ENCODE data around the gene OPTC.
A peak's percentile ranks its signal among the peaks of the same experiment; 100 is the strongest.

Gene OPTC

DNA sequence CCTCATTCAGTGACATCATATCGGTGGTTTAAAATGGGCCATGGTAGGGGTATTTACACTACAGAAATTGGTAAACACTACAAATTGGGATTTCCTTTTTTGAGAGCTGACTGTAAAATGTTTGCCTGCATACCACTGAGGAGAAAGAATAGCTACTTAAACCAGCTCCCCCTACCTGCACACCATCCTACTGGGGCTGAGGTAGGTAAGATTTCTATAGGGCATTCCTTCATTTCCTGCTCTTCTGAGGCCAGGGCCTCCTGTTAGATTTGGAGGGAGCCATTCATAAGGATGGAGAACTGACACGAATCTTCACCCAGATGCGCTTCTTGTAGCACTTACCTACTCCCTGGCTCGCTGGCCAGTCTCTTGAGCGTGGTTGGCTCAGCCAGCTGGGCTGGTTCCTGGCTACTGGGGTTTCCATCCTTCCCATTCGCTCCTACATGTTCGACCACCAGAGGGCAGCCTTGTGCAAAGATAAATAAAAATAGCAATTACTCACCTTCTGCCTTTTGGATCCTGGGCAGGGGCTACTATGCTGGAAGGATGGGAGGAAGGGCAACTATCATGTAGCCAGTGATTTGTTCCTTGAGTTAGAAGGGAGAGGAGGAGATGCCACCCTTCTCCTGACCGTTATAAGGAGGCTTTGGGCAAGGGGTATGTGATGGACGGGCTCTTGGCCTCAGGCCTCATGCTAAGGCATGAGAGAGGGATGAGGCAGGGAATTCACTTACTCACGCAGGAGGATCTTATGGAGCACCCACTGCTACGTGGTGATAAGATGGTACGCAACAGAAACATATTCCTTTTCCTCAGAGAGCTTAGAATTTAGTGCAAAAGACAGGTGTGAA is 10.7 kb downstream of the OPTC start:
- no peak overlapping the region for H3K27ac ChIP-seq
- TF ChIP-seq, protein P1, sequence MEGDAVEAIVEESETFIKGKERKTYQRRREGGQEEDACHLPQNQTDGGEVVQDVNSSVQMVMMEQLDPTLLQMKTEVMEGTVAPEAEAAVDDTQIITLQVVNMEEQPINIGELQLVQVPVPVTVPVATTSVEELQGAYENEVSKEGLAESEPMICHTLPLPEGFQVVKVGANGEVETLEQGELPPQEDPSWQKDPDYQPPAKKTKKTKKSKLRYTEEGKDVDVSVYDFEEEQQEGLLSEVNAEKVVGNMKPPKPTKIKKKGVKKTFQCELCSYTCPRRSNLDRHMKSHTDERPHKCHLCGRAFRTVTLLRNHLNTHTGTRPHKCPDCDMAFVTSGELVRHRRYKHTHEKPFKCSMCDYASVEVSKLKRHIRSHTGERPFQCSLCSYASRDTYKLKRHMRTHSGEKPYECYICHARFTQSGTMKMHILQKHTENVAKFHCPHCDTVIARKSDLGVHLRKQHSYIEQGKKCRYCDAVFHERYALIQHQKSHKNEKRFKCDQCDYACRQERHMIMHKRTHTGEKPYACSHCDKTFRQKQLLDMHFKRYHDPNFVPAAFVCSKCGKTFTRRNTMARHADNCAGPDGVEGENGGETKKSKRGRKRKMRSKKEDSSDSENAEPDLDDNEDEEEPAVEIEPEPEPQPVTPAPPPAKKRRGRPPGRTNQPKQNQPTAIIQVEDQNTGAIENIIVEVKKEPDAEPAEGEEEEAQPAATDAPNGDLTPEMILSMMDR (conservative IDR thresholded peaks at IDR 0.05): peak; percentile 82

GRCh38 chr1:203505526-203506204 is 11.7 kb downstream of the OPTC start:
- TF ChIP-seq, protein P1 (conservative IDR thresholded peaks at IDR 0.05): no peak
- H3K27ac ChIP-seq: no peak overlapping the region

- TF ChIP-seq, protein P1 (conservative IDR thresholded peaks at IDR 0.05): no peak
- H3K27ac ChIP-seq: no peak overlapping the region
Observed at GRCh38 chr1:203506858-203507626, 13.1 kb downstream of the OPTC start.

DNA sequence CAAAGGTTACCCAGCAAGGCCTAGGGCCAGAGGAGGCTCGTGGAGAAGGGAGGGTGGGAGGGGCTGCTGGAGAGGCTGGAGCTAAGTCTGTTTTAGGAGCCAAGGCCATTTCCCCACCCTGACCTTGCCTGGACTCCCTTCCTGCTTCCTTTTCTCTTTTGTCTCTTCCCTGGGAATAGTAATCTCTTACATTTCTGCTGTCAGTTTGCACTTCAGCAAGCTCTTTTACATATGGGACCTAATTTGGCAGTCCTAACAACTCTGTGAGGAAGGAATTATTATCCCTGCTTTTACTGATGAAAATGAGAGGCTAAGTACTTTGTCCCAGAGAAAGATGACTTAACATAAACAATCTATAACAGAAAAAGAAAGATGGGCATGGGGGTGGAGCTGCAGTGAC is 13.8 kb downstream of the OPTC start:
- H3K27ac ChIP-seq: no peak overlapping the region
- TF ChIP-seq, protein P1 (conservative IDR thresholded peaks at IDR 0.05): no peak

DNA sequence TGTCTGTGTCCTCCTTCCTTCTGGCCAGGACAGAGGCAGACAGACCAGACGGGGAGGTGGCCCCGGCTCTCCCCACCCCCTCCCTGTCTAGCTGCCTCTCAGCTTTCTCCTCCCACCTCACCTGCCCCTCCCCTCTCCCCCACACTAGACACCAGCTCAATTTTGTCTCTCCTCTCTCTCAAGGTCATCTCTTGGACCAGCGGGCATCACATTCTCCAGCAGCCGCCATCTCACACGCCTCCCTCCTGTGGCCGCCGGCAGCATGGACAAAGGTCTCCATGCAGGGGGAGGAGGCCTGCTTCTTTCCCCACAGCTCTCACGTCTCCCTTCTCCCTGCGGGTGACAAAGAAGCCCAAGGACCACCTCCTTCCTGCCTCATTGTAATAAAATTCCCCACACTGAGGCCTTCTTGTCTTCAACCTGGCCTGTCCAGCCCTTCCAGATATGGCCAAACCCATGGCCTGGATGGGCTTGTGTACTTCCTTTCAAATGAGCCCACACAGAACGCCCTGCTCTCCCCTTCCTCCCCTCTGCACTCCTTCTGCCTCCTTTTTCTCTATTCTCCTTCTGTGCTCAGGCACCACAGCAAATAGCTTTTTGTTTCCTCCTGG is 14.6 kb downstream of the OPTC start:
- TF ChIP-seq, protein P1 (conservative IDR thresholded peaks at IDR 0.05): no peak
- H3K27ac ChIP-seq: no peak overlapping the region

GRCh38 chr1:203509135-203509534 is 15.2 kb downstream of the OPTC start:
- no peak overlapping the region for H3K27ac ChIP-seq
- TF ChIP-seq, protein P1 (conservative IDR thresholded peaks at IDR 0.05): no peak
